Prostate gland (tissue), 2 donors: ENCODE measurements around the gene PCGF2. TPM values are rescaled to one million over a fixed set of nuclear protein-coding genes. Genes with fewer than 3 reads are reported as not detected.
"Not testable (repeated sequence)": the region's sequence is repeated elsewhere in the genome, so short reads cannot be mapped to it uniquely, and the experiment has no call there.

Experiments
- DNase-seq: peaks from one replicate; pipeline ENCODE4 v3.0.0-alpha.2; 2019; ENCODE audit warnings: low spot score
- H3K27ac ChIP-seq, 2 donors: fragments of 200-600 bp; sonication (generic); 2 replicates each; pipeline ENCODE4 v1.5.1; 2017 to 2019
- H3K27me3 ChIP-seq: fragments of 200-600 bp; sonication (generic); replicated peaks from 2 replicates; pipeline ENCODE4 v1.5.1; 2019; ENCODE audit not compliant: insufficient read depth
- H3K36me3 ChIP-seq, 2 donors: fragments of 200-600 bp; sonication (generic); 1 replicate in 1 of 2; 2 replicates in 1 of 2; pipeline versions ENCODE4 v1.5.1 to v1.8.1; 2017 to 2019
- H3K4me1 ChIP-seq: fragments of 200-600 bp; sonication (generic); replicated peaks from 2 replicates; pipeline ENCODE4 v1.5.1; 2019
- H3K4me3 ChIP-seq, 2 donors: fragments of 200-600 bp; sonication (generic); 2 replicates each; pipeline ENCODE4 v1.5.1; 2017 to 2019
- H3K9me3 ChIP-seq: fragments of 200-600 bp; sonication (generic); 2 replicates; pipeline ENCODE4 v1.5.1; 2017
- CTCF ChIP-seq, 4 experiments: fragments of 200-600 bp in 2 of 4; fragments of 450-650 bp in 2 of 4; sonication (generic) in 2 of 4; IDR thresholded peaks; 1 replicate in 3 of 4; 2 replicates in 1 of 4; pipeline ENCODE4 v1.5.1; 2016 to 2019; ENCODE audit warnings: antibody characterized with exemption in 4 of 4, mild to moderate bottlenecking in 2 of 4, moderate library complexity in 2 of 4
- POLR2A ChIP-seq: fragments of 450-650 bp; IDR thresholded peaks from one replicate; pipeline ENCODE4 v1.6.1; 2016; ENCODE audit warnings: antibody characterized with exemption, mild to moderate bottlenecking
- POLR2AphosphoS5 ChIP-seq: sonication (generic); formaldehyde crosslinking; IDR thresholded peaks from one replicate; pipeline ENCODE4 v1.6.1; 2017; ENCODE audit warnings: antibody characterized with exemption
- WGBS: methylation state at CpG from one replicate; pipeline ENCODE4 v1.1.5; 2018; 5-methylcytosine and 5-hydroxymethylcytosine counted together
- intact Hi-C: fragments of 100-400 bp; cut with DNase I; formaldehyde crosslinking; loops from one replicate; pipeline ENCODE4 v1.14.2; 2022
- total RNA-seq, 2 donors: library from RNA; depleted of rRNA; stranded (reverse); fragments of >200 nt; gene quantifications; one replicate each; pipeline ENCODE4 v1.1.0, GENCODE V29; 2016

The PCGF2 gene
- total RNA-seq, 2 donors from 2014 or later = 17.1 to 17.8 TPM

DNA sequence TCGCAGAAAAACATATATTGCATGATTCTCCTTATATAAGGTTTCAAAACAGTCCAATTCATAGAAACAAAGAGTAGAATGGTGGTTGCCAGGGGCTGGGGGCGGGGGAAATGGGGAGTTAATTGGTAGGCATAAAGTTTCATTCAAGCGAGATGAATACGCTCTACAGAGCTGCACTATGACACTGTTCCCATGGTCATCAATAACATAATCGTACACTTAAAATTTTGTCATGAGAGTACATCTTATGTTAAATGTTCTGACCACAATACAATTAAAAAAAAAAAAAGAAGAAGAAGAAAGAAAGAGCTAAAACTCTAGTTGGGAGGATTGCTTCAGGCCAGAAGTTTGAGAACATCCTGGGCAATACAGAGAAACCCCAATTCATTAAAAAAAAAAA is 46.1 kb upstream of the PCGF2 start:
- TF ChIP-seq CTCF (IDR thresholded peaks at IDR 0.05) = no peak
- no peak for TF ChIP-seq POLR2AphosphoS5
- TF ChIP-seq POLR2A = no peak
- Histone ChIP-seq H3K27ac (no peak overlapping the region), H3K4me1 (peaks cover 11% of the 10 kb centered on the region), H3K4me3 (no peak overlapping the region), H3K27me3 (no peaks in the 10 kb centered on the region), H3K36me3 (no peaks in the 10 kb centered on the region), H3K9me3 (no peaks in the 10 kb centered on the region)
- WGBS = 91% methylated on average over 5 of the region's 5 CpGs
- no peak for DNase-seq
- intact Hi-C loops = no loop called here

GRCh38 chr17:38791162-38791561 is 43.0 kb upstream of the PCGF2 start:
- no peak overlapping the region for H3K27ac ChIP-seq
- H3K4me1 ChIP-seq = no peaks in the 10 kb centered on the region
- DNase-seq = no peak
- TF ChIP-seq CTCF (IDR thresholded peaks at IDR 0.05) (no peak), POLR2AphosphoS5 (no peak), POLR2A (no peak)
- WGBS = 99% methylated on average over 5 of the region's 5 CpGs
- intact Hi-C loops = no loop called here
- no peaks in the 10 kb centered on the region for H3K27me3 ChIP-seq
- peaks cover 0 to 7% of the 10 kb centered on the region in 2 donors for H3K36me3 ChIP-seq
- no peaks in the 10 kb centered on the region for H3K9me3 ChIP-seq
- H3K4me3 ChIP-seq = no peak overlapping the region

DNA sequence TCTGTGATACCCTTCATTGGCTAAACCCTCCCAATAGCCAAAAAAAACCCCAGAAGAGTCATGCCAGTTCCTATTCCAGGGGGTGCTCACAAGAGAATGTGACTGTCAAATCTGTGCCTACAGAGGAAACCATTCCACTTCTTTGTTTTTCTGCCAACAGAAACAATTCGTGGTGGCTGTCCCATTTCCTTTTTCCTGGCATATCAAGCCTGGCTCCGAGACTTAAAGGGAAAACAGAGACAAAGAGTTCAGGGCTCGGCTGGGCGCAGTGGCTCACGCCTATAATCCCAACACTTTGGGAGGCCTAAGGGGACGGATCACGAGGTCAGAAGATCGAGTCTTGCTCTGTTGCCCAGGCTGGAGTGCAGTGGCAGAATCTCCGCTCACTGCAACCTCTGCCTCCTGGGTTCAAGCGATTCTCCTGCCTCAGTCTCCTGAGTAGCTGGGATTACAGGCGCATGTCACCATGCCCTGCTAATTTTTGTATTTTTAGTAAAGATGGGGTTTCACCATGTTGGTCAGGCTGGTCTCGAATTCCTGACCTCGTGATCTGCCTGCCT is 42.1 kb upstream of the PCGF2 start:
- H3K36me3 ChIP-seq, H3K9me3 ChIP-seq, H3K4me1 ChIP-seq, H3K4me3 ChIP-seq, H3K27me3 ChIP-seq, DNase-seq, H3K27ac ChIP-seq, intact Hi-C loops: not testable (repeated sequence)
- WGBS = 75% methylated on average over 13 of the region's 13 CpGs

DNA sequence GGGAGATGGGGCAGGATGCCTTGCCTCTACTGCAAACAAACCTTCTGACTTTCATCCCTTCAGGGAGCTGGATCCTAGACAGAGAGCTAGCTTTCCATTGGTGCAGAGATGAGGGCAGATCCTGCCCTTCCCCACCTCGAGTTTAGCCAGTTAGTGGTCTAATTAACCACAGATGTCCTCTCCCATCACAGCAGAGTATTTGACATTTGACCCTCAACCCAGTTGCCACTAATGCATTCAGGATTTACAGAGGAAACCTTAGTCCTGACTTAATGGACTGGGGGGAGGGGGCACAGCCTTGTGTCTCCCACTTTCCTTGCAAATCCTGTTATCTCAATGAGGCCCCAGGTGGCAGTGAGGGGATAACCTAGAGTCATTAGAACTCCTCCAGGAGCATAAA is 41.0 kb upstream of the PCGF2 start:
- Histone ChIP-seq H3K27me3 (no peaks in the 10 kb centered on the region), H3K4me1 (no peaks in the 10 kb centered on the region), H3K4me3 (no peak overlapping the region), H3K9me3 (no peaks in the 10 kb centered on the region), H3K27ac (no peak overlapping the region), H3K36me3 (peaks cover 0 to 7% of the 10 kb centered on the region in 2 donors)
- no peak for DNase-seq
- 0% methylated on average over 1 of the region's 1 CpG for WGBS
- TF ChIP-seq POLR2AphosphoS5 (no peak), POLR2A (no peak), CTCF (IDR thresholded peaks at IDR 0.05) (no peak)
- intact Hi-C loops = no loop called here

- intact Hi-C loops, H3K4me3 ChIP-seq, DNase-seq, H3K4me1 ChIP-seq, H3K9me3 ChIP-seq, H3K27me3 ChIP-seq, H3K27ac ChIP-seq: not testable (repeated sequence)
- 95% methylated on average over 4 of the region's 4 CpGs for WGBS
- H3K36me3 ChIP-seq = peaks cover 0 to 10% of the 10 kb centered on the region in 2 donors
Measured at GRCh38 chr17:38787999-38788398, 39.9 kb upstream of the PCGF2 start.

DNA sequence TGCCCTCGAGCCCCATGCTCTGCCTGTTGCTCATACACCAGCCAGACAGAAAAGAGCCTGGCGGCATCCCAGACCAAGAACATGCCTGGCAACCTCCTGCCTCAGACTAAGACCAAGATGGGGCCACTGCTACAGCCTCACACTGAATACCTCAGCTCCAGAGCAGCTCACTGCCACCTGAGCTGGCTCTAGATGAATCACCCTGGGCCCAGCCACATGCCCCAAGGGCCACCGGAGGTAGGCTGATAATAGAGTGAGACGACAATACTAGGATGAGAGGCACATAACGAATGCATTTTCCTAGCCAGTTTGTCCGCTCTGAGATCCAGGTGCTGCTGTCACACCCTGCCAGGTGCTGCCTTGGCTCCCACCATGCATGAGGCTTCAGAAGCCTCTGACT is 38.2 kb upstream of the PCGF2 start:
- 70% methylated on average over 5 of the region's 6 CpGs for WGBS
- no peaks in the 10 kb centered on the region for H3K4me1 ChIP-seq
- H3K27me3 ChIP-seq = no peaks in the 10 kb centered on the region
- no peak overlapping the region for H3K27ac ChIP-seq
- DNase-seq = no peak
- H3K9me3 ChIP-seq = no peaks in the 10 kb centered on the region
- peaks cover 10 to 12% of the 10 kb centered on the region in 2 donors for H3K36me3 ChIP-seq
- H3K4me3 ChIP-seq = no peak overlapping the region
- intact Hi-C loops = no loop called here
- no peak for TF ChIP-seq POLR2A
- no peak for TF ChIP-seq POLR2AphosphoS5
- no peak for TF ChIP-seq CTCF (IDR thresholded peaks at IDR 0.05)
